NCI-H2196 treated with DMSO at 0.1 percent for 48 hours (cell line): Measurements from ENCODE around the gene NIT1.

Experiments used
- DNase-seq: peaks from one replicate; lab custom pipeline; 2025; ENCODE audit not compliant: unreplicated experiment; lab: John Stamatoyannopoulos, UW

The NIT1 gene

DNA sequence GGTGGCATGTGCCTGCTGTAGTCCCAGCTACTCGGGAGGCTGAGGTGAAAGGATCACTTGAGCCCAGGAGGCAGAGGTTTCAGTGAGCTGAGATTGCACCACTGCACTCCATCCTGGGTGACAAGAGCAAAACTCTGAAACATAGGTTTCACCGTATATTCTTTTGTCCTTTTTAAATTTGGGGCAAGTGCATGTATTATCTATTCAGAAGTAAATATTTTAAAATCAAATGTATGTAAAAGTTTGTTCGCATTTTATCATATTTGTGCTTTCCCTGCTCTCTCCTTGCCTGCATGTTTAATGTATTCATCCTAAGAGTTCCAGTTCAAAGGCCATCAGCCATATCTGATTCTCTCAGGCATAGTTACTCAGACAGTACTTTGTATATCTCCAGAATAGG lies 27.9 kb downstream of the NIT1 start:
- DNase-seq, result no peak

GRCh38 chr1:161153176-161153575 lies 35.3 kb downstream of the NIT1 start:
- DNase-seq, result no peak

DNA sequence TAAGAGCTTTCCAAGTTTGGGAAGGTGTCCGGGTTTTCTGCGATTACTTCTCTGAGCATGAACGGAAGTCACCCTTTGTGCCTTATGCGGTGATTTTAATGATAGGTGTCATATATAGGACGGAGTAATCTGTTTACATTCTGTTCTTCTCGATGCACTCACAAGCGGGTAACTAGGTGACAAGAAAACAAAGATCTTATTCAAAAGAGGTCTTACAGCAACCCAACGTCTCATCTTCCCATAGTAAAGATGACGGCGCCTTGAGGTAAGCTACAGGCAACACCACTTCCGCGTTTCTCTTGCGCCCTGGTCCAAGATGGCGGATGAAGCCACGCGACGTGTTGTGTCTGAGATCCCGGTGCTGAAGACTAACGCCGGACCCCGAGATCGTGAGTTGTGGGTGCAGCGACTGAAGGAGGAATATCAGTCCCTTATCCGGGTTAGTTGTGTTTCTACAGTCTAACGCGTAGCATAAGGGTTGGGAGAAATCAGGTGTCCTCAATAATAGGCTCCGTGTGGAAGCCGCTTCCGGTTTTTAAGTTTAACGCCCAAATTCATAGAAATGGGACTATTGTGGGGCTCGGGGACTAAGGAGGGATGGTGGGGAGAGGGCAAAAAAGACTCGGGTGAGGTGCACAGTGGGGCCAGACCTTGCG lies 35.9 kb downstream of the NIT1 start, which contains the start of gene UFC1:
UFC1 (plus strand) TSS at position 297 of the 656 bp plus-strand sequence; CDS start at position 317, 20 bp downstream.
- DNase-seq, result peak; percentile 89

DNA sequence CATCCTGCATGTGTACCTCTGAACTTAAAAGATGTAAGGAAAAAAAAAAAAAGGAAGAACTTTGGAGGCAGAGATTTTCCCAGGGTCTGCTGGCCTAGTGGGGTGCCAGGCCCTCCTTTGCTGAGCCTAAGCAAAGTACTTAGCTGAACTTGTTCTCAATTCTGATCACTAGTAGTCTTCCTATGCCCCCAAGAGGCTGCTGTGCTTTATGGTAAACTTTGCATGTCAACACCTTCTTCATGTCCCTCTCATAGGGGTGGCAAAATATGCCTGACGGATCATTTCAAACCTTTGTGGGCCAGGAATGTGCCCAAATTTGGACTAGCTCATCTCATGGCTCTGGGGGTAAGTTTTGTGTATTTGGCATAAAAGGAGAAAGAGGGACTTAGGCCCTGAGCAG lies 40.0 kb downstream of the NIT1 start:
- no peak for DNase-seq

DNA sequence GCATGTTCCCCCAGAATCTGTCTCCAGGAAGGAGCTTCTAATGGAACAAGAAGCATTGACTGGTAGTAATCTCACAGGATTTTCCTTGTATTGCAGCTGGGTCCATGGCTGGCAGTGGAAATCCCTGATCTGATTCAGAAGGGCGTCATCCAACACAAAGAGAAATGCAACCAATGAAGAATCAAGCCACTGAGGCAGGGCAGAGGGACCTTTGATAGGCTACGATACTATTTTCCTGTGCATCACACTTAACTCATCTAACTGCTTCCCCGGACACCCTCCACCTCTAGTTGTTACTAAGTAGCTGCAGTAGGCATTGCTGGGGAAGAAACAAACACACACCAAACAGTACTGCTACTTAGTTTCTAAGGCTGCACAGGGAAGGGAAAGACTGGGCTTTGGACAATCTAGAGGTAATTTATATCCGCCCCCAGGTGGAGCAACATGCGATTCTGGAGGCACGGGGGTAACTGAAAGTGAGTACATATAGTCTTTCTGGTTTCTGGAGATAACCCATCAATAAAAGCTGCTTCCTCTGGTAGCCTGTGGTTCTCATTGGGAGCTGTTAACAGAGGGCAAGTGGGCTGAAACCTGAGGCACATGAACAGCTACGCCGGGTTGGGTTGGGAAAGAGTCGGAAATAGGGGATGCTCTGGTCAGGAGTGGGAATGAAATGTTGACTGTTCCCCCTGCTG lies 40.6 kb downstream of the NIT1 start:
- DNase-seq, result no peak

GRCh38 chr1:161159087-161159912 lies 41.4 kb downstream of the NIT1 start, which contains the start of gene USP21:
Gene USP21, plus strand, starts transcription at chr1:161159500. Its CDS starts 1,141 bp downstream, at chr1:161160641.
- DNase-seq, result peak; percentile 85

DNA sequence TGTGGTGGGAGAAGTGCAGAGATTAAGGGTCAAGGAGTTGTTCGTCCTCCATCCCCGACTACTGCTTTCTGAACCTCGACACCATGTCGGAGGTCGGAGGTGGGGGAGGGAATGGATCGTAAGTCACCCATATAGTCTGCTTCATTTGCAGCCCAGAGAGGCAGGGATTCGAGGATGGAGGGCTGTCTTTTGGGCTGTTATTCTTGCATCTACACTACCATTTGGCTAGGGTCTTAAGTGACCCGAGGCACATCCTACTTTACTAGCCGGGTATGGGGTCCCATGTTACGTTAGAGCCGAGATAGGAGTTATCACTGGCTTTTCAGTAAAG lies 42.0 kb downstream of the NIT1 start:
- no peak for DNase-seq

DNA sequence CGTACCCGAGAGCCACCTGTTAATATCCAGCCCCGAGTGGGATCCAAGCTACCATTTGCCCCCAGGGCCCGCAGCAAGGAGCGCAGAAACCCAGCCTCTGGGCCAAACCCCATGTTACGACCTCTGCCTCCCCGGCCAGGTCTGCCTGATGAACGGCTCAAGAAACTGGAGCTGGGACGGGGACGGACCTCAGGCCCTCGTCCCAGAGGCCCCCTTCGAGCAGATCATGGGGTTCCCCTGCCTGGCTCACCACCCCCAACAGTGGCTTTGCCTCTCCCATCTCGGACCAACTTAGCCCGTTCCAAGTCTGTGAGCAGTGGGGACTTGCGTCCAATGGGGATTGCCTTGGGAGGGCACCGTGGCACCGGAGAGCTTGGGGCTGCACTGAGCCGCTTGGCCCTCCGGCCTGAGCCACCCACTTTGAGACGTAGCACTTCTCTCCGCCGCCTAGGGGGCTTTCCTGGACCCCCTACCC lies 42.8 kb downstream of the NIT1 start:
- DNase-seq, result no peak

DNA sequence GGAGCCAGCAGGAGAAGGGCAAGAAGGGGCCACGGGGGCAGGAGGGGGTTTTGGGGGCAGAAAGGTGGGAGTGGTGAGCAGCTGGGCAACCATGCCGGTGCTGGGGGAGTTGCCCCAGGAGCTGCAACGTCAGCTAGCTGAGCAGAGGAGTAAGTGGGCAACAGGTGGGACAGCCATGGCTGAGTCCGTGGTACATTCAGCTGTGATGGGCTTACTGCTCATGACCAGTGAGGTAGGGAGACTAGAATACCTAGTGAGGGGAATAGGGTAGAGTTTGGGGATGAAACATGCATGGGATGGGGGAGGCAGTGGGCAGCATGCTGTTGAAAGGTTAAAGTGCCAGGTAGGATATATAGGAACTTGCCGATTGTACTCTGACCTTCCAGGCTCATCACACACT lies 43.7 kb downstream of the NIT1 start:
- DNase-seq, result no peak

DNA sequence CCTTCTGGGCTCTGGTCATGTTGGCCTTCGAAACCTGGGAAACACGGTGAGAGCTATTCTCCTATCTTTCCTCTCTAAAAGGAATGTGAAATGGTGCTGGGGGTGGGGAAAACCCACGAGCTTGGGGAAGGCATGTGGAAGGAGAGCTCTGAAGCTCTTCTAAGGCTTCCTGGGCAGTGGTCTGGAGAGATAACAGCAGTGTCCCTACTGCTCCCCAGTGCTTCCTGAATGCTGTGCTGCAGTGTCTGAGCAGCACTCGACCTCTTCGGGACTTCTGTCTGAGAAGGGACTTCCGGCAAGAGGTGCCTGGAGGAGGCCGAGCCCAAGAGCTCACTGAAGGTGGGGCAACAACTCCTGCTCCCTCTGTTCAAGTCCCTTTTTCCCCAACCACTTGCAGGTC lies 44.1 kb downstream of the NIT1 start:
- no peak for DNase-seq

GRCh38 chr1:161162806-161163205 lies 44.9 kb downstream of the NIT1 start:
- no peak for DNase-seq

GRCh38 chr1:161163793-161164192 lies 45.9 kb downstream of the NIT1 start:
- no peak for DNase-seq

- DNase-seq, result no peak
Measured at GRCh38 chr1:161164901-161165610, 47.2 kb downstream of the NIT1 start.

- DNase-seq, result peak; percentile 96
Measured at GRCh38 chr1:161165742-161166668, 48.1 kb downstream of the NIT1 start, which contains the start of gene PPOX. Gene PPOX, plus strand, starts transcription at chr1:161166426. Its CDS starts 422 bp downstream, at chr1:161166848.

GRCh38 chr1:161166669-161167548 lies 49.0 kb downstream of the NIT1 start:
- DNase-seq, result no peak

DNA sequence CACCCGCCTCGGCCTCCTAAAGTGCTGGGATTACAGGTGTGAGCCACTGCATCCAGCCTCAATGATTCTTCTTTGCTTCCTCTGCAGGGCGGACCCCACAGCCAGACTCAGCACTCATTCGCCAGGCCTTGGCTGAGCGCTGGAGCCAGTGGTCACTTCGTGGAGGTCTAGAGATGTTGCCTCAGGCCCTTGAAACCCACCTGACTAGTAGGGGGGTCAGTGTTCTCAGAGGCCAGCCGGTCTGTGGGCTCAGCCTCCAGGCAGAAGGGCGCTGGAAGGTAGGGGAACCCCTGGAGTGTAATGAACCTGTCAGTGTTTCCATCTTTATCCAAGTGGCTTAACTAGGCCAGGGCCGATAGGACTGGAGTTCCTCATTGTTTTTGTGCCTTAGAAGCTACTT lies 51.0 kb downstream of the NIT1 start:
- no peak for DNase-seq
